Mesenchymal stem cell (in vitro differentiated cells and primary cell): Measurements from ENCODE around the gene PPP4R3B.
"Not testable (repeated sequence)": the region's sequence is repeated elsewhere in the genome, so short reads cannot be mapped to it uniquely, and the experiment has no call there.

Experiments
- DNase-seq: peaks from one replicate; pipeline ENCODE4 v3.0.0-alpha.2; 2013
- H2AFZ ChIP-seq: one replicate; pipeline ENCODE4 v1.6.1; 2013; ENCODE audit warnings: low read depth, mild to moderate bottlenecking, control low read depth, inconsistent platforms, low read length, moderate library complexity
- H2AK5ac ChIP-seq: 2 replicates; pipeline ENCODE4 v1.6.1; 2013; ENCODE audit warnings: low read length, moderate library complexity, mild to moderate bottlenecking, inconsistent platforms; ENCODE audit not compliant: severe bottlenecking
- H2BK120ac ChIP-seq: one replicate; pipeline ENCODE4 v1.6.1; 2013; ENCODE audit warnings: low read depth, mild to moderate bottlenecking, inconsistent platforms, low read length, moderate library complexity
- H2BK12ac ChIP-seq, 2 experiments: one replicate each; pipeline ENCODE4 v1.6.1; 2013; ENCODE audit warnings: inconsistent platforms in 2 of 2, low read length in 2 of 2, mild to moderate bottlenecking in 2 of 2, moderate library complexity in 2 of 2, control low read depth in 1 of 2
- H2BK15ac ChIP-seq: one replicate; pipeline ENCODE4 v1.6.1; 2013; ENCODE audit warnings: mild to moderate bottlenecking, low read depth, inconsistent platforms; ENCODE audit not compliant: poor library complexity, severe bottlenecking
- H2BK5ac ChIP-seq: 2 replicates; pipeline ENCODE4 v1.6.1; 2013; ENCODE audit warnings: low read depth, mild to moderate bottlenecking, low read length, control low read depth, inconsistent platforms; ENCODE audit not compliant: poor library complexity, severe bottlenecking
- H3K14ac ChIP-seq, 2 experiments: one replicate each; pipeline ENCODE4 v1.6.1; 2013; ENCODE audit warnings: inconsistent platforms in 2 of 2, low read length in 2 of 2, control low read depth in 1 of 2, mild to moderate bottlenecking in 1 of 2, moderate library complexity in 1 of 2
- H3K18ac ChIP-seq, 2 experiments: one replicate each; pipeline ENCODE4 v1.6.1; 2013; ENCODE audit warnings: inconsistent platforms in 2 of 2, low read length in 2 of 2, control low read depth in 1 of 2, low read depth in 1 of 2, mild to moderate bottlenecking in 1 of 2
- H3K23ac ChIP-seq, 2 experiments: one replicate each; pipeline ENCODE4 v1.6.1; 2013; ENCODE audit warnings: inconsistent platforms in 2 of 2, low read length in 2 of 2, mild to moderate bottlenecking in 2 of 2, moderate library complexity in 2 of 2, control low read depth in 1 of 2
- H3K27ac ChIP-seq: 2 replicates; pipeline ENCODE4 v1.5.1; 2013; ENCODE audit warnings: mild to moderate bottlenecking, moderate library complexity, low read length, control low read depth, inconsistent platforms; ENCODE audit not compliant: poor library complexity, severe bottlenecking
- H3K27me3 ChIP-seq, 2 experiments: 2 replicates each; pipeline versions ENCODE4 v1.6.1 to v1.7.0; 2013; ENCODE audit warnings: low read length in 2 of 2, mild to moderate bottlenecking in 2 of 2, moderate library complexity in 2 of 2, control low read depth in 1 of 2, inconsistent platforms in 1 of 2; ENCODE audit not compliant: control insufficient read depth in 1 of 2, insufficient read depth in 1 of 2
- H3K36me3 ChIP-seq, 2 experiments: 2 replicates each; pipeline versions ENCODE4 v1.6.1 to v1.7.0; 2013; ENCODE audit warnings: low read length in 2 of 2, control low read depth in 1 of 2, inconsistent platforms in 1 of 2, low read depth in 1 of 2, mild to moderate bottlenecking in 1 of 2; ENCODE audit not compliant: insufficient read depth in 2 of 2, control insufficient read depth in 1 of 2
- H3K4ac ChIP-seq, 2 experiments: one replicate each; pipeline ENCODE4 v1.6.1; 2013; ENCODE audit warnings: inconsistent platforms in 2 of 2, low read length in 2 of 2, mild to moderate bottlenecking in 2 of 2, moderate library complexity in 2 of 2, control low read depth in 1 of 2, low read depth in 1 of 2
- H3K4me1 ChIP-seq: 2 replicates; pipeline ENCODE4 v1.6.1; 2013; ENCODE audit warnings: low read depth, low read length, control low read depth; ENCODE audit not compliant: control insufficient read depth, insufficient read depth
- H3K4me2 ChIP-seq: 2 replicates; pipeline ENCODE4 v1.6.1; 2013; ENCODE audit warnings: low read length, mild to moderate bottlenecking, inconsistent platforms; ENCODE audit not compliant: poor library complexity, severe bottlenecking
- H3K4me3 ChIP-seq, 2 experiments: 2 replicates each; pipeline versions ENCODE4 v1.5.1 to v1.7.0; 2013; ENCODE audit warnings: low read length in 2 of 2, mild to moderate bottlenecking in 2 of 2, control low read depth in 1 of 2, low read depth in 1 of 2; ENCODE audit not compliant: insufficient read depth in 1 of 2
- H3K79me1 ChIP-seq: replicated peaks from 2 replicates; pipeline ENCODE4 v1.6.1; 2013; ENCODE audit warnings: mild to moderate bottlenecking, control low read depth, low read length, inconsistent platforms; ENCODE audit not compliant: poor library complexity, severe bottlenecking
- H3K9ac ChIP-seq: 2 replicates; pipeline ENCODE4 v1.7.0; 2013; ENCODE audit warnings: mild to moderate bottlenecking, low read length, moderate library complexity
- H3K9me3 ChIP-seq: 2 replicates; pipeline ENCODE4 v1.7.0; 2013; ENCODE audit warnings: mild to moderate bottlenecking, low read length; ENCODE audit not compliant: control insufficient read depth
- H4K8ac ChIP-seq: one replicate; pipeline ENCODE4 v1.6.1; 2013; ENCODE audit warnings: inconsistent platforms, mild to moderate bottlenecking, low read length, moderate library complexity
- H4K91ac ChIP-seq: one replicate; pipeline ENCODE4 v1.6.1; 2013; ENCODE audit warnings: mild to moderate bottlenecking, low read length, inconsistent platforms
- WGBS: methylation state at CpG from one replicate; pipeline ENCODE4 v1.1.7; 2013; ENCODE audit warnings: mixed read lengths; 5-methylcytosine and 5-hydroxymethylcytosine counted together

PPP4R3B gene

GRCh38 chr2:55604027-55604565 is 13.3 kb downstream of the PPP4R3B start:
- no peak overlapping the region for H3K23ac ChIP-seq
- H2AFZ ChIP-seq: no peak overlapping the region
- H2BK120ac ChIP-seq: no peak overlapping the region
- no peak overlapping the region for H3K27ac ChIP-seq
- H3K14ac ChIP-seq: no peak overlapping the region
- peaks cover 8 to 38% of the 10 kb centered on the region in 2 experiments for H3K36me3 ChIP-seq
- no peak overlapping the region for H3K4ac ChIP-seq
- no peak overlapping the region for H2BK12ac ChIP-seq
- no peak overlapping the region for H3K4me2 ChIP-seq
- H3K9ac ChIP-seq: peak overlapping the region; percentile 61
- peaks cover 16% of the 10 kb centered on the region for H3K79me1 ChIP-seq
- no peaks in the 10 kb centered on the region for H3K9me3 ChIP-seq
- no peak overlapping the region for H2BK5ac ChIP-seq
- no CpG with 5 or more reads among the region's 1 CpG for WGBS
- H3K18ac ChIP-seq: no peak overlapping the region
- no peaks in the 10 kb centered on the region for H3K27me3 ChIP-seq
- H4K8ac ChIP-seq: no peak overlapping the region
- H3K4me1 ChIP-seq: peaks cover 2% of the 10 kb centered on the region
- no peak overlapping the region for H3K4me3 ChIP-seq
- no peak overlapping the region for H2AK5ac ChIP-seq
- H4K91ac ChIP-seq: no peak overlapping the region
- no peak overlapping the region for H2BK15ac ChIP-seq
- peak; percentile 21 for DNase-seq

GRCh38 chr2:55601849-55602248 is 15.6 kb downstream of the PPP4R3B start:
- Histone ChIP-seq H3K27me3 (no peaks in the 10 kb centered on the region), H2BK12ac (no peak overlapping the region), H4K91ac (no peak overlapping the region), H2BK120ac (no peak overlapping the region), H2BK15ac (no peak overlapping the region), H3K18ac (no peak overlapping the region), H3K14ac (no peak overlapping the region), H2BK5ac (no peak overlapping the region), H3K9me3 (no peaks in the 10 kb centered on the region), H3K4ac (no peak overlapping the region), H2AK5ac (no peak overlapping the region), H3K9ac (no peak overlapping the region), H3K4me2 (no peak overlapping the region), H3K4me1 (peaks cover 2% of the 10 kb centered on the region), H2AFZ (no peak overlapping the region), H3K79me1 (peaks cover 17% of the 10 kb centered on the region), H3K27ac (no peak overlapping the region), H3K23ac (no peak overlapping the region), H3K36me3 (peaks cover 15 to 51% of the 10 kb centered on the region in 2 experiments), H4K8ac (no peak overlapping the region), H3K4me3 (no peak overlapping the region)
- DNase-seq: no peak

- H3K27ac ChIP-seq: no peak overlapping the region
- peaks cover 25% of the 10 kb centered on the region for H3K79me1 ChIP-seq
- peak overlapping the region; percentile 54 for H4K8ac ChIP-seq
- no peak overlapping the region for H2AK5ac ChIP-seq
- no peak overlapping the region for H3K4me3 ChIP-seq
- H3K4me2 ChIP-seq: no peak overlapping the region
- H3K9me3 ChIP-seq: no peaks in the 10 kb centered on the region
- no peak overlapping the region for H3K23ac ChIP-seq
- no peak overlapping the region for H3K18ac ChIP-seq
- no peak overlapping the region for H2AFZ ChIP-seq
- peak; percentile 34 for DNase-seq
- no peak overlapping the region for H3K4ac ChIP-seq
- H4K91ac ChIP-seq: no peak overlapping the region
- H2BK15ac ChIP-seq: no peak overlapping the region
- H2BK120ac ChIP-seq: no peak overlapping the region
- no peak overlapping the region for H2BK12ac ChIP-seq
- WGBS: 66% methylated on average over 6 of the region's 11 CpGs
- H2BK5ac ChIP-seq: no peak overlapping the region
- no peaks in the 10 kb centered on the region for H3K4me1 ChIP-seq
- H3K27me3 ChIP-seq: no peaks in the 10 kb centered on the region
- no peak overlapping the region for H3K14ac ChIP-seq
- no peak overlapping the region for H3K9ac ChIP-seq
- H3K36me3 ChIP-seq: peaks cover 15 to 62% of the 10 kb centered on the region in 2 experiments
Observed at GRCh38 chr2:55598056-55598795, 19.2 kb downstream of the PPP4R3B start.

GRCh38 chr2:55596795-55597194 is 20.6 kb downstream of the PPP4R3B start:
- 100% methylated on average over 4 of the region's 6 CpGs for WGBS
- not testable (repeated sequence) for H3K27me3 ChIP-seq, H2BK5ac ChIP-seq, H3K4ac ChIP-seq, H2BK12ac ChIP-seq, H2AFZ ChIP-seq, H2AK5ac ChIP-seq, DNase-seq, H3K23ac ChIP-seq, H3K9ac ChIP-seq, H3K4me3 ChIP-seq, H4K8ac ChIP-seq, H2BK15ac ChIP-seq, H3K18ac ChIP-seq, H3K27ac ChIP-seq, H3K14ac ChIP-seq, H2BK120ac ChIP-seq, H3K4me1 ChIP-seq, H3K4me2 ChIP-seq, H4K91ac ChIP-seq, H3K9me3 ChIP-seq
- Histone ChIP-seq H3K36me3 (peaks cover 12 to 49% of the 10 kb centered on the region in 2 experiments), H3K79me1 (peaks cover 20% of the 10 kb centered on the region)
